Measurements from ENCODE around the gene CYP11A1. TPM values are rescaled to one million over a fixed set of nuclear protein-coding genes. Genes with fewer than 3 reads are reported as not detected.

CYP11A1 gene
- total RNA-seq, 1 experiment from 2014 or later: not detected

GRCh38 chr15:74403991-74404563 lies 36.6 kb upstream of the CYP11A1 start:
- Histone ChIP-seq H3K9me3 (ENCODE audit: low read length) (no peaks in the 10 kb centered on the region), H3K27me3 (ENCODE audit: low read length) (no peaks in the 10 kb centered on the region), H4K20me1 (ENCODE audit: insufficient read depth, low read depth, low read length) (no peaks in the 10 kb centered on the region), H3K4me3 (ENCODE audit: low read length) (peak overlapping the region; percentile 62), H3K4me1 (ENCODE audit: low read length) (peaks cover 98% of the 10 kb centered on the region), H3K9me2 (replicated peaks; ENCODE audit: insufficient read depth, low read length) (no peaks in the 10 kb centered on the region), H3K27ac (ENCODE audit: low read length) (peak overlapping the region; percentile 92), H3K9ac (ENCODE audit: low read length) (peak overlapping the region; percentile 74), H3K36me3 (ENCODE audit: insufficient read depth, low read length) (no peaks in the 10 kb centered on the region), H3K79me2 (ENCODE audit: low read length) (no peaks in the 10 kb centered on the region), H3K4me2 (ENCODE audit: low read depth, low read length, poor library complexity, severe bottlenecking) (peak overlapping the region; percentile 88), H2AFZ (ENCODE audit: low read length) (no peak overlapping the region)
- DNase-seq: peak; percentile 97

DNA sequence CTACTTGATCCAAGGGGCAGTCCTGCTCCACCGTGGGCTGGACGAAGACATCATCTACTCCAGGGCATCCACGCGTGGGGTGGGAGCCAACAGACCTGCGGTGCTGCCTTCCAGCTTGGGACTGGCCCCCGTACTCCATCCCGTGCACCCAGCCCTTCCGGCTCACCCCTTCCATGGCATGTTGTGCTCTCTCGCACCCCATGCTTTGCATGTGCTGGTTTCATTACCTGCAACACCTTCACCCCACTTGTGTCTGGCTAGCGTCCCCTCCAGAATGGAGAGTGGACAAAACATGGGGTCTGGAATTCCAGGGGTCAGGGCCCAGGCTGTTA lies 36.1 kb upstream of the CYP11A1 start:
- Histone ChIP-seq H3K27ac (ENCODE audit: low read length) (peak overlapping the region; percentile 92), H3K4me1 (ENCODE audit: low read length) (peaks cover 98% of the 10 kb centered on the region), H3K36me3 (ENCODE audit: insufficient read depth, low read length) (no peaks in the 10 kb centered on the region), H3K9ac (ENCODE audit: low read length) (peak overlapping the region; percentile 74), H4K20me1 (ENCODE audit: insufficient read depth, low read depth, low read length) (no peaks in the 10 kb centered on the region), H3K4me3 (ENCODE audit: low read length) (peak overlapping the region; percentile 62), H3K9me2 (replicated peaks; ENCODE audit: insufficient read depth, low read length) (no peaks in the 10 kb centered on the region), H3K79me2 (ENCODE audit: low read length) (no peaks in the 10 kb centered on the region), H3K4me2 (ENCODE audit: low read depth, low read length, poor library complexity, severe bottlenecking) (peak overlapping the region; percentile 88), H3K9me3 (ENCODE audit: low read length) (no peaks in the 10 kb centered on the region), H2AFZ (ENCODE audit: low read length) (no peak overlapping the region), H3K27me3 (ENCODE audit: low read length) (no peaks in the 10 kb centered on the region)
- peak; percentile 79 for DNase-seq

DNA sequence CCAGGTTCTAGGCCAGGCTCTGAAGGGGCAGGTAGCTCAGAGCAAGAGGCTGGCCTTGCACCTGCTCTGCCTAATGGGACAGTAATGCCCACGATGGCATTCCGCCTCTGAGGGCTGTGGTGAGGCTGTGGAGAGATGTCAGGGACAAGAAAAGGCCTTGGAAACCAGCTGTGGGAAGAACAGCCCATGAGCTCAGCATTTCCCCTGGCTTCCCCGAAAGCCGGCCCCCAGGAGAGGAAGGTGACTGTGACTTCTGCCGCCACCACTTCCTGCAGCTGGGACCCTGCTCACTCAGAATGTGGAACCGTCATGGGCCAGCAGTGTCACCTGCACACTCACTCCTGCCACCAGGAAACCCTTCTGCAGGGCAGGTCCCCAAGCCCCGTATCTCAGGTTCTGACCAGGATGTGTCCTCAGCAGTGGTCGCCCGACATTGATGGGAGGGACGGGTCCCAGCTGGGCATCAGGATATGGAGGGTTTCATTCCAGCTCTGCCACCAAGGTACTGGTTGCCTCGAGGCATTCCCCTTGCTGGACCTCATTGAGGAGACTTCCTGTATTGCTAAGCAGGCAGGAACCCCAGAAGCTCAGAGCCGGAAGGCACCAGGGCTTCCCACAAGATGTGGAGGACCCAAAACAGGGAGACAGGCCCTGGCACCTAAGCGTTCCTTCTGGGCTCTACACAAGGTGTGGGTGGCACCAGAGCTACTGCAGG lies 35.6 kb upstream of the CYP11A1 start:
- Histone ChIP-seq H3K4me3 (ENCODE audit: low read length) (peak overlapping the region; percentile 62), H3K9me2 (replicated peaks; ENCODE audit: insufficient read depth, low read length) (no peaks in the 10 kb centered on the region), H3K9me3 (ENCODE audit: low read length) (no peaks in the 10 kb centered on the region), H3K9ac (ENCODE audit: low read length) (peak overlapping the region; percentile 74), H3K27ac (ENCODE audit: low read length) (peak overlapping the region; percentile 92), H4K20me1 (ENCODE audit: insufficient read depth, low read depth, low read length) (no peaks in the 10 kb centered on the region), H3K79me2 (ENCODE audit: low read length) (no peaks in the 10 kb centered on the region), H3K4me1 (ENCODE audit: low read length) (peaks cover 98% of the 10 kb centered on the region), H2AFZ (ENCODE audit: low read length) (no peak overlapping the region), H3K36me3 (ENCODE audit: insufficient read depth, low read length) (no peaks in the 10 kb centered on the region), H3K4me2 (ENCODE audit: low read depth, low read length, poor library complexity, severe bottlenecking) (peak overlapping the region; percentile 88), H3K27me3 (ENCODE audit: low read length) (no peaks in the 10 kb centered on the region)
- peak; percentile 92 for DNase-seq

- no peaks in the 10 kb centered on the region for H3K27me3 ChIP-seq (ENCODE audit: low read length)
- H3K9me2 ChIP-seq (replicated peaks; ENCODE audit: insufficient read depth, low read length): no peaks in the 10 kb centered on the region
- peak overlapping the region; percentile 88 for H3K4me2 ChIP-seq (ENCODE audit: low read depth, low read length, poor library complexity, severe bottlenecking)
- H3K27ac ChIP-seq (ENCODE audit: low read length): peak overlapping the region; percentile 92
- peak overlapping the region; percentile 74 for H3K9ac ChIP-seq (ENCODE audit: low read length)
- no peak for DNase-seq
- no peak overlapping the region for H2AFZ ChIP-seq (ENCODE audit: low read length)
- H3K4me3 ChIP-seq (ENCODE audit: low read length): peak overlapping the region; percentile 62; the same call in 1 of the 2 replicates
- H3K36me3 ChIP-seq (ENCODE audit: insufficient read depth, low read length): no peaks in the 10 kb centered on the region
- H4K20me1 ChIP-seq (ENCODE audit: insufficient read depth, low read depth, low read length): no peaks in the 10 kb centered on the region
- H3K4me1 ChIP-seq (ENCODE audit: low read length): peaks cover 98% of the 10 kb centered on the region
- H3K9me3 ChIP-seq (ENCODE audit: low read length): no peaks in the 10 kb centered on the region
- no peaks in the 10 kb centered on the region for H3K79me2 ChIP-seq (ENCODE audit: low read length)
Observed at GRCh38 chr15:74402337-74402841, 34.9 kb upstream of the CYP11A1 start.

GRCh38 chr15:74400915-74401757 lies 33.7 kb upstream of the CYP11A1 start:
- H2AFZ ChIP-seq (ENCODE audit: low read length): no peak overlapping the region

GRCh38 chr15:74400313-74400860 lies 32.9 kb upstream of the CYP11A1 start:
- Histone ChIP-seq H3K9me2 (replicated peaks; ENCODE audit: insufficient read depth, low read length) (no peaks in the 10 kb centered on the region), H3K79me2 (ENCODE audit: low read length) (no peaks in the 10 kb centered on the region), H3K4me1 (ENCODE audit: low read length) (peaks cover 98% of the 10 kb centered on the region), H4K20me1 (ENCODE audit: insufficient read depth, low read depth, low read length) (no peaks in the 10 kb centered on the region), H3K27me3 (ENCODE audit: low read length) (no peaks in the 10 kb centered on the region), H3K9ac (ENCODE audit: low read length) (peak overlapping the region; percentile 27; the same call in 1 of the 2 replicates), H3K36me3 (ENCODE audit: insufficient read depth, low read length) (no peaks in the 10 kb centered on the region), H3K4me2 (ENCODE audit: low read depth, low read length, poor library complexity, severe bottlenecking) (peak overlapping the region; percentile 51), H3K9me3 (ENCODE audit: low read length) (no peaks in the 10 kb centered on the region), H3K4me3 (ENCODE audit: low read length) (peak overlapping the region; percentile 8; the same call in 1 of the 2 replicates), H3K27ac (ENCODE audit: low read length) (peak overlapping the region; percentile 35), H2AFZ (ENCODE audit: low read length) (no peak overlapping the region)
- no peak for DNase-seq

More at GRCh38 chr15:74400915-74401757, 33.7 kb upstream of the CYP11A1 start:
- peak overlapping the region; percentile 22; the same call in 1 of the 2 replicates for H3K9ac ChIP-seq (ENCODE audit: low read length)
- peak overlapping the region; percentile 35 for H3K27ac ChIP-seq (ENCODE audit: low read length)
- H3K4me1 ChIP-seq (ENCODE audit: low read length): peaks cover 98% of the 10 kb centered on the region
- peak; percentile 64 for DNase-seq
- H3K4me3 ChIP-seq (ENCODE audit: low read length): 0 out of 2 replicates have a peak overlapping the region, but pooled peaks have one; percentile 8
- H3K9me3 ChIP-seq (ENCODE audit: low read length): no peaks in the 10 kb centered on the region
- H3K27me3 ChIP-seq (ENCODE audit: low read length): no peaks in the 10 kb centered on the region
- no peaks in the 10 kb centered on the region for H3K36me3 ChIP-seq (ENCODE audit: insufficient read depth, low read length)
- H3K9me2 ChIP-seq (replicated peaks; ENCODE audit: insufficient read depth, low read length): no peaks in the 10 kb centered on the region
- H3K4me2 ChIP-seq (ENCODE audit: low read depth, low read length, poor library complexity, severe bottlenecking): peak overlapping the region; percentile 51
- no peaks in the 10 kb centered on the region for H4K20me1 ChIP-seq (ENCODE audit: insufficient read depth, low read depth, low read length)
- H3K79me2 ChIP-seq (ENCODE audit: low read length): no peaks in the 10 kb centered on the region

GRCh38 chr15:74399511-74400312 lies 32.3 kb upstream of the CYP11A1 start:
- Histone ChIP-seq H3K4me3 (ENCODE audit: low read length) (peak overlapping the region; percentile 6; the same call in 1 of the 2 replicates), H3K9me2 (replicated peaks; ENCODE audit: insufficient read depth, low read length) (no peaks in the 10 kb centered on the region), H3K36me3 (ENCODE audit: insufficient read depth, low read length) (no peaks in the 10 kb centered on the region), H3K27me3 (ENCODE audit: low read length) (no peaks in the 10 kb centered on the region), H3K4me2 (ENCODE audit: low read depth, low read length, poor library complexity, severe bottlenecking) (peak overlapping the region; percentile 51), H3K79me2 (ENCODE audit: low read length) (no peaks in the 10 kb centered on the region), H3K9me3 (ENCODE audit: low read length) (no peaks in the 10 kb centered on the region), H3K9ac (ENCODE audit: low read length) (peak overlapping the region; percentile 27; the same call in 1 of the 2 replicates), H4K20me1 (ENCODE audit: insufficient read depth, low read depth, low read length) (no peaks in the 10 kb centered on the region), H3K27ac (ENCODE audit: low read length) (no peak overlapping the region), H3K4me1 (ENCODE audit: low read length) (peaks cover 98% of the 10 kb centered on the region), H2AFZ (ENCODE audit: low read length) (no peak overlapping the region)
- no peak for DNase-seq

All from Karpas-422 (cell line).